Stimulated activated CD4-positive, alpha-beta T cell treated with anti-CD3 and anti-CD28 coated beads, Interleukin-4, amount 100 ng/mL, for 48 hours (primary cell): ENCODE measurements around the gene TLK2.
"Not testable (repeated sequence)": the region's sequence is repeated elsewhere in the genome, so short reads cannot be mapped to it uniquely, and the experiment has no call there.

ENCODE experiments used
- DNase-seq, 2 donors: peaks; one replicate each; pipeline ENCODE4 v3.0.0-alpha.2; 2020; ENCODE audit warnings: low read depth in 2 of 2

TLK2 gene

DNA sequence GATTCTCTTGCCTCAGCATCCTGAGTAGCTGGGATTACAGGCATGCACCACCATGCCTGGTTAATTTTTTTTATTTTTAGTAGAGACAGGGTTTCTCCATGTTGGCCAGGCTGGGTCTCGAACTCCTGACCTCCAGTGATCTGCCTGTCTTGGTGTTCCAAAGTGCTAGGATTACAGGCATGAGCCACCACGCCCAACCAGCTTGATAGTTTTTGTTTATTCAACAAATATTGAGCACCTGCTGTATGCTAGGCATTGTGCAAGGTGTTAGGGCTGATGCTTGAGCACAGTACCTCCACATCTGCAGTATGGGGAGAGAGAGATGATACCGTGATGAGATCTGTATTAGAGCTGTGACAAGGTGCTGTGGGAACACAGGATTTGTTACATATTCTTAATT, 3.9 kb downstream of the TLK2 start:
- DNase-seq = not testable (repeated sequence)

DNA sequence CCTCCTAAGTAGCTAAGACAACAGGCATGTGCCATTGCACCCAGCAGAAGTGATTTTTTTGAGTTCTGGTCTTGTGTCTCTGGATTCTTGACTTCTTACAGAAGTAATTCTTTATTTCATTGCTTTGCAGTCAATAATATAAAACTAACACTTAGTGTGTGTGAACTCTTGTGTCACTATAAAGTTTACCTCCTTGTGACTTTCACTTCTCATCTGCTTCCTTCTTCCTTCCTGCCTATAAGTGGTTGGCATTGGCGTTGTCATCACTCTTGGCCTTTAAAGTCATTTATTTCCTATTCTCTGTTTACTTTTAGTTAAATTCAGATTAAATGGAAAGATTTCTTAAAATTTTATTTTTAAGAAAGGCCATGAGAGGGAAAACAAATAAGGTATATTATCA, 12.4 kb downstream of the TLK2 start:
- DNase-seq = not testable (repeated sequence)

- DNase-seq = not testable (repeated sequence)
These were observed 14.5 kb downstream of the TLK2 start for GRCh38 chr17:62493049-62493655.

GRCh38 chr17:62494073-62494472, 15.4 kb downstream of the TLK2 start:
- not testable (repeated sequence) for DNase-seq

DNA sequence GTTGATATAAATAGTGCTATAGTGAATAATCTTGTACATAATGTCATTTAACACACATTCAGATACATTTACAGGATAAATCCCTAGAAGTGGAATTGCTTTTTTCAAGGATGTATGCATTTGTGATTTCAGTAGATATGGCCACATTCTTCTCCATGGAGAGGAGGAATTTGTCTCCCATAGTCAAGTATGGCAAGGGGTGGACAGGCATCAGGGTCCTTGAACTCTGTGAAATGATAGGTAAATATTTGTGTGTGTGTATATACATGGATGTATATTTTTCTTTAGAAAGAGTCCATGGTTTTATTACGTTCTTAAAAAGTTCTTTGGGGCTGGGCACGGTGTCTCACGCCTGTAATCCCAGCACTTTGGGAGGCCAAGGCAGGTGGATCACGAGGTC, 17.7 kb downstream of the TLK2 start:
- not testable (repeated sequence) for DNase-seq

DNA sequence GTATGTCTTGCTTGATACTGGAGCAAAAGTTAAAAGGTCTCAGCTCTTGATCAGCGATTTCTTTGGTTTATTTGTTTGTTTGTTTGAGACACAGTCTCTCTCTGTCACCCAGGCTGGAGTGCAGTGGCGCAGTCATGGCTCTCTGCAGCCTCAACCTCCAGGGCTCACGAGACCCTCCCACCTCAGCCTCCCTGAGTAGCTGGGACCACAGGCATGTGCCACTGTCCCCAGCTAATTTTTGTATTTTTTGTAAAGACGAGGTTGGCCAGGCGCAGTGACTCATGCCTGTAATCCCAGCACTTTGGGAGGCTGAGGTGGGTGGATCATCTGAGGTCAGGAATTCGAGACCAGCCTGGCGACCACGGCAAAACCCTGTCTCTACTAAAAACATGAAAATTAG, 20.2 kb downstream of the TLK2 start:
- DNase-seq = not testable (repeated sequence)

DNA sequence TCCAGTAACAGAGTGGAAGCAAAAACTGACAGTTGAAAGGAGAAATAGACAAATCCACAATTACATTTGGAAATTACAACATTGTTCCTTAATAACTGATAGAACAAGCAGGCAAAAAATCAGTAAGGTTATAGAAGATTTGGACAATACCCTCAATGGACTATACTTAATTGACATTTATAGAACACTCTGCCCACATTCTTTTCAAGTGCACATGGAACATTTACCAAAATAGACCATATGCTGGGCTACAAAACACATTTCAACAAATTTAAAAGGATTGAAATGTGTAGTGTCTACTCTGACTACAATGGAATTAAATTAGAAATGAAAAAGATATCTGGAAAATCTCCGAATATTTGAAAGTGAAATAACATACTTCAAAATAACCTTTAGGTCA, 21.8 kb downstream of the TLK2 start:
- DNase-seq = not testable (repeated sequence)

DNA sequence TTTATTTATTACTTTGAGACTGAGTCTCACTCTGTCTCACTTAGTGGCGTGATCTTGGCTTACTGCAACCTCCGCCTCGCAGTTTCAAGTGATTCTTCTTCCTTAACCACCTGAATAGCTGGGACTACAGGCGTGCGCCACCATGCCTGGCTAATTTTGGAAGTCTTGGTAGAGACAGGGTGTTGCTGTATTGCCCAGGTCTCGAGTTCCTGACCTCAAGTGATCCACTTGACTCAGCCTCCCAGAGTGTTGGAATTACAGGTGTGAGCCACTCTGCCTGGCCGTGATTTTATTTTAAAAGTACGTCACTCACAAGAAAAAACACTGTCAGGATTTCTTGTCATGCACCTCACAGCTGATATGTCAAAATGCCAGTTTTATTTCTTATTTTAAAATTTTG, 26.2 kb downstream of the TLK2 start:
- not testable (repeated sequence) for DNase-seq

DNA sequence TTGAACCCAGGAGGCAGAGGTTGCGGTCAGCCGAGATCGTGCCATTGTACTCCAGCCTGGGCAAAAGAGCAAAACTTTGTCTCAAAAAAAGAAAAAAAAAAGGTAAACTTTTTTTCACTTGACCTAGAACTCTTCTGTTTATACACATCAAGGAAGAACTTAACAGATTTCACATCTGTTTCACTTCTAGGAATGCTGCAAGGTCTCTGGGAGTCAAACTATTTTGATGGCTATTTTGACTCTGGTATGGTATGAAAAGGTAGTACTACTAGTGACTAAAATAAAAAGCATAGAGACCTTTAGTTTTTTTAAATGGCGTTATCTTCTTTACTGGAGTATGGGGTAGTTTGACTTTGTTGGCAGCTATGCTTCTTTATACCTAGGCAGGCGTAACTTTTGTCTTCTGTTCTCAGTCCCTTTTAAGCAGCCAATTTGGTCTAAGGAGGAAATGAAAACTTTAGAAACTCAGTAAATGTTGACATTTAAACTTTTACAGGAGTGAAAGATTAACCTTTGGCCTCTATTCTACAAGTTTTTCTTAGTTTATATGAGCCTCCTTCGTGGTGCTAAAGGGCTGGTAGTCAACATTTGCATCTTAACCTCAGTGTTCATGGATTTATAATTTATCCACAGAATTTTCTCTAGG, 28.7 kb downstream of the TLK2 start:
- not testable (repeated sequence) for DNase-seq

DNA sequence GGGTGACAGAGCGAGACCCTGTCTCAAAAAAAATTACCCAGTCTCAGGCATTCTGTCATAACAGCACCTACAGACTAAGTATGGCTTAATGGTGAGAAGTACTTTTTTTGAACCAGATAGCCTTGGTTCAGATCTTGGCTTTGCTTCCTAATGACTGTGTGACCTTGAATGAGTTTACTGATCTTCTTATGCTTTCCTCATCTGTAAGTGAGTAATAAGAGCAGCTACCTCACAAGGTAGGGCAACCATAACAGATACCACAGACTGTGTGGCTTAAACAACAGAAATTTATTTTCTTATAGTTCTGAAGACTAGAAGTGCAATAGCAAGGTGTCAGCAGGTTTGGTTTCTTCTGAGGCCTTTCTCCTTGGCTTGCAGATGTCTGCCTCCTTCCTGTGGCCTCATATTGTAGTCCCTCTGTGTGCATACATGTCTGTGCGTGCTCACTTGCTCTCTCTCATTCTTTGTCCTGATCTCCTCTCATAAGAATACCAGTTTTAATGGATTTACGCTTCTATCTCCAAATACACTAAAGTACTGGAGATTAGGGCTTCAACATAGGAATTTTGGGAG, 31.7 kb downstream of the TLK2 start:
- not testable (repeated sequence) for DNase-seq

DNA sequence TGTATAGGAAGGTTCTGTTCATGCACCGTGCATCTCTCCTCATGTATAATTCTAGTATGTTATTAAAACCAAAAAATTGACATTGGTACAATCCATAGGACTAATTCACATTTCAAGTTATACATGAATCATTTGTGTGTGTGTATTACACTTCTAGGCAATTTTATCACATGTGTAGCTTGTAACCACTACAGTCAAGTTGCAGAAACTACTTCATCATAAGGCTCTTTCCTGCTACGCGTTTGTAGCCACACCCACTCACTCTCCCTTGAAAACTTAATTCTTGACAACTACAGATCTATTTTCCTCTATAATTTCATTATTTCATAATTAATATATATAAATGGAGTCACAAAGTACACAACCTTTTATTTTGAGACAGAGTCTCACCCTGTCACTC, 32.4 kb downstream of the TLK2 start:
- not testable (repeated sequence) for DNase-seq

DNA sequence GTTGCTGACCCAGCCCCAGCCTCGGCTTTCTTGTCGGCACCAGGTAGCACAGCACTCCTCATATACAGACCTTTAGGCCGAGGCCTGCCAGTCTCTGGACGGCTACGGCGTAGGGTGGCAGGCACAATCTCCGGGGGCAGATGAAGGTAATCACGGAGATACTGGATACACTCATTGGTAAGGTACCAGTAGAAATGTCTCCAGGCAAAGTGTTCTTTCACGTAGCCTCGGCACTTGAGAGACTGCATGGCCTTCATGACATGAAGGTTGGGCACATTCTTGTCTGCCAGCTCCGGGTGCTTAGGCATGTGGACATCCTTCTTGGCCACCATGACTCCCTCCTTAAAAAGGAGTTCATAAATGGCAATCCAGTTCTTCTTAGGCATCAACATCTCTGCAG, 37.8 kb downstream of the TLK2 start:
- not testable (repeated sequence) for DNase-seq

DNA sequence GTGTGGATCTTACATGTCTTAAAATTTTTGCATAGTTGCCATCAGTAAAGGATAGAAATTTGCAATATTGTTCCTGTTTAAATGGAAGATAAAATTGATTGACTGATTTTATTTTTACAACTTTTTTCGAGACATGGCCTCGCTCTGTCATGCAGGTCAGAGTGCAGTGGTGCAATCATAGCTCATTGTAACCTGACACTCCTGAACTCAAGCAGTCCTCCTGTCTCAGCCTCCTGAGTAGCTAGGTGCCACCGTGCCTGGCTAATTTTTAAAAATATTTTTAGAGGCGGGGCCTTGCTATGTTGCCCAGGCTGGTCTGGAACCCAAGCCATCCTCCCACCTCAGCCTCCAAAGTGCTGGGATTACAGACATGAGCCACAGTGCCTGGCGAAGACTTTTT, 42.7 kb downstream of the TLK2 start:
- not testable (repeated sequence) for DNase-seq

DNA sequence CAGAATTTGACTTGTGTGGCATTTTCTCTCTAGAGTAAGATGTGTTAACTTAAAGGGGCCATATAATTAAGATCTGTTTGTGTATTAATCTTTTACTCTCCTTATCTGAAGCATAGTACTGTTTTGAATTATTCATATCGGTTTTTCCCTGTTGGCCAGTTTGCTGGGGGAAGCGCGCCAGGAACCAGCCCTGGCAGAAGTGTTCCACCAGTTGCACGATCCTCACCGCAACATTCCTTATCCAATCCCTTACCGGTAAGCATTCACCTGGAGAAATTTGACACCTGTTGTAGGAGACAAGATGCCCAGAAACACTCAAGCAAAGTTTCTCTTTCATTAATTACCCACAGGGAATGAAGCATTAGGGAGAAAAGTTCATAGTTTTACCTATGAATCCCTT, 45.5 kb downstream of the TLK2 start:
- DNase-seq = not testable (repeated sequence)

DNA sequence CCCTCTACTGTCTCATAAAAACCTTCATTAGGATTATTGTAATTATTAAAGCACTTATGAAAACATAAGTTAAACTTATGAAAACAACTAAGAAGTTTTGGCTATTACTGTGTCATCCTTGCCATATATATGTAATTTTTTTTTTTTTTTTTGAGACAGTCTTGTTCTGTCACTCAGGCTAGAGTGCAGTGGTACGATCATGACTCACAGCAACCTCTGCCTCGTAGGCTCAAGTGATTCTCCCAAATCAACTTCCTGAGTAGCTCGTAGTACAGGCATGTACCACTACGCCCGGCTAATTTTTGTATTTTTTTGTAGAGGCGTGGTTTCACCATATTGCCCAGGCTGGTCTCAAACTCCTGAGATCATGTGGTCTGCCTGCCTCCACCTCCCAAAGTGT, 46.7 kb downstream of the TLK2 start:
- DNase-seq = not testable (repeated sequence)

- not testable (repeated sequence) for DNase-seq
These were observed 52.3 kb downstream of the TLK2 start for GRCh38 chr17:62530936-62531335.

DNA sequence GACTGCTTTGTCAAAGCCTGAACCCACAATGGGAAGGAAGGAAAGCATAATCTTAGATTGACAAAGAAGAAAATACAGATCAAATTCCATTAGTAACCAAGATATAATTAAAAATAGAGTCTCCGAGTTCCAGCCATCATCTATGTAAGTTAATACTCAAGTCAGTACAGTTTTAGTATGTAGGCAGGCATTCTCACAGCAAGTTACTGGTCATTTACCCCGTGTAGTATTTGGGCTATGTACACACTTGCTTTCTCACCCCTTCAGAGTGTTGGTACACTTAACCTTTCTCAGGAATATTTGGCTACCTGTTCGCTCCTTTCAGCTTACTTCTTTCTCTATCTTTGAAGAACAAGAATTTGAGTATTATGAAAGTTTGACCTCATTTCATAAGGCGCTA, 57.9 kb downstream of the TLK2 start:
- DNase-seq = not testable (repeated sequence)

DNA sequence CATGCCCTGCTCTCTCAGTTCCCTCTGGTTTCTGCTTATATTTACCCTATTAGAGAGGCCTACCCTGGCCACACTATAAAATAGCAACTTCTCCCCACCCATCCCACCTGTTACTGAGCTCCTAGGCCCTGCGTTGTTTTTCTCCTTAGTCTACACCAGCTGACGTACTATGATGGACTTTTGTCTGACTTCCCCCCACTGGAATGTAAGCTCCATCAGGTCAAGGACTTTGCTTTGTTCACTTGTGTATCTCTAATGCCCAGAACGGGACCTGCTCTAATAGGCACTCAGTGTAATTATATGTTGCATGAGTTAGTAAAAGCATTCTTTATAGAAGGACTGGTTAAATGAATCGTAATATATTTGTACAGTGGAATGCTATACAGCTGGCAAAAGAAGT, 62.4 kb downstream of the TLK2 start:
- DNase-seq = not testable (repeated sequence)

DNA sequence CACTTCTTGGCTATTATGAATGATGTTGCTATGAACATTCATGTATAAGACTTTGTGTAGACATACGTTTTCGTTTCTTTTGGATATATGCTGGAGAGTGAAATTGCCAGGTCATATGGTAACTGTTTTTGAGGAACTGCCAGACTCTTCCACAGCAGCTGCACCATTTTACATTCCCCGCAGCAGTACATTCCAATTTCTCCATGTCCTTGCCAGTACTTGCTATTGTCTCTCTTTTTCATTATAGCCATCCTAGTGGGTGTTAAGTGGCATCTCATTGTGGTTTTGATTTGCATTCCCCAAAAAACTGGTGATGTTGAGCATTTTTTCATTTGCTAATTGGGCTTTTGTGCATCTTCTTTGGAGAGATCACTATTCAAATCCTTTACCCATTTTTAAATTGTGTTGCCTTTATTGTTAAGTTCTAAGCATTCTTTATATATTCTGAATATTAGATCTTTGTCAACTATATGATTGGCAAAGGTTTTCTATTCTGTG, 64.7 kb downstream of the TLK2 start:
- DNase-seq = not testable (repeated sequence)

- not testable (repeated sequence) for DNase-seq
These were observed 67.4 kb downstream of the TLK2 start for GRCh38 chr17:62546066-62546465.

DNA sequence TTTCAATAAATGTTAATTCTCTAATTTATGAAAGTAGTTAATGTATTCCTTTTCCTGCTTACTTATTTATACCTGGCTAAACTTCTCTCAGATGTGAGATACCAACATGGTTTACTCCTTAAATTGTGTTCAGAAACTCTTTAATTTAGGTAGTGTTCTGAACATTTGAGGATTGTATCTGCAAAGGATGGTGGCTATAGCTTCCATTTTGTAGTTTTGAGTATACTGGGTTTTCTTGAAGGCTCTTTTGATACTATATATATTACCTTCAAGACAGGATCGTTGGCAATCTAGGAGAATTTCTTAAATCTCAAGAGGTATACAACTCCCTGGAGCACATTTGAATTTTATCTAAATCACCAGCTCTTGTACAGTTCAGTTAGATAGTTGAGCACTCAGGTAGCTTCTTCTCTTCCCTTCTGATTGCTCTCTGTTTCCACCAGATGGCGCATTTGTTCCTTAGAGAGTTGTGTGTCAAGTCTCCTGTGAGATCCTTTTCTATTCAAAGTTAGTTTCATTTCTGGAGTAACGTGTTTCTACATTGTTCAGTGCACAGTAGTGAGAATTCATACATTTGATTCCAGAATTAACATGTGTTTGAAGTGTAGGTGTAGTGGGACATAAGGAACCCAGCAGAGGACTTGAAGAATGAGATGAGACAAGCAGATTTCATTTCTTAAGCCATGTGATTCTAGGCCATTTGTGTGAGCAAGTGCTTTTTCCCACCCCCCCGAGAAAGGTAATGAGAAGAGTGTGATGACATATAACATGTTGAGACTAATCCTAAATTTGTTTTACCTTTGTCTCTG, 74.4 kb downstream of the TLK2 start:
- not testable (repeated sequence) for DNase-seq

GRCh38 chr17:62557532-62557931, 78.9 kb downstream of the TLK2 start:
- DNase-seq = not testable (repeated sequence)
